ENCODE results near the gene CA10.
A peak's percentile ranks its signal among the peaks of the same experiment; 100 is the strongest.

CA10 gene

DNA sequence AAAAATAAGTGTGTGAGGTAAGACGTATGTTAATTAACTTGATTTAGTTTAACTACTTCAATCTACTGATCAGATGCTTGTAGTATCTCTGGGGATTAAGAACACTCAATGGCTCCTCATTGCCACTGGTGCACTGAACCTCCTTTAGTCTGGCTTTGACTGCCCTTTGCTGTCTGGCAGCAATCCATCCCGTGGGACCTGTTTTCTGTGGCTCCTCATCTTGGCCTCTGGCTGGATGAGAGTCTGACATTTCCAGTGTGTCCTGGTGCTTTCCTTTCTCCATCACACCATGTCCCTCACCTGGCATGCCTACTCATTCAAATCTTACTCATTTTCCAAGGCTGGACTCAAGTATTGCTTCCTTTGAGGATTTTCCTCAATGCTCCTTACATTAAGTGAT lies 212.2 kb downstream of the CA10 start:
- DNase-seq = no peak

DNA sequence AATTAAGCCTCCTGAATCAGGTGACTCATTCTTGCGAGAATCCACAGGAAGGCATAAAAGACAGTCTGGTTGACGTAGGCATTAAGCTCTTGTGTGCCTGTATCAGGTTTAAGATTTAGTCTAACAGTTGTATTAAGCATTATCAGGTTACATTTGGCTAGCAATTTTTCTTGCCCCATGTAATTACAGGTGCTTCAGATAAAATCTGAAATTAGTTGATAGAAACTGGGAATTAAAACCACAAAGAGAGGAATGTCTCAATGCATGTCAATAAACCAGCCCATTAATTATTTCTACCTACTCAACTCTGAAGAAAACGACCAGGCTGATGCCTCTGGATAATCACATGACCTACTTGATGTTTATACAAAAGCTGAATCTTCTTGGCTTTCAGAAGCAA lies 217.2 kb downstream of the CA10 start:
- no peak for DNase-seq

- no peak for DNase-seq
Measured at GRCh38 chr17:51937264-51937663, 221.2 kb downstream of the CA10 start.

- no peak for DNase-seq
Measured at GRCh38 chr17:51935477-51935876, 223.0 kb downstream of the CA10 start.

DNA sequence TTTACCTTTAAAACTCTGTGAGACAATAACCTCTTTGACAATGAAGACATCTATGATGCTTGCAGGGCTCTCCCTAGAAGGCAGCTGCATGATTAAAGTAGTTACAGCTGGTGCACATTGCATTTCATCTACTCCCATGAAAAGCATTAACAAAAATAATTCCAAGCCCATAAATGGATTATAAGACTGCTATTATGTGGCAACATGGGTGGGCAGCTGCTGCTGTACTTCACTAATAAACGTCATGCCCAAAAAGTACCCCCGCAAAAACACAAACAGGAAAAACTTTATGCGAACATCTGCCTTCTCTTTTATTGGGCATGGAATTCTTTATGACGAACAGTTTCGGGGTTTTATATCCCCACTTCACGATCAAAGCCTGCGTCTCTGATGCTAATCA lies 224.9 kb downstream of the CA10 start:
- no peak for DNase-seq

DNA sequence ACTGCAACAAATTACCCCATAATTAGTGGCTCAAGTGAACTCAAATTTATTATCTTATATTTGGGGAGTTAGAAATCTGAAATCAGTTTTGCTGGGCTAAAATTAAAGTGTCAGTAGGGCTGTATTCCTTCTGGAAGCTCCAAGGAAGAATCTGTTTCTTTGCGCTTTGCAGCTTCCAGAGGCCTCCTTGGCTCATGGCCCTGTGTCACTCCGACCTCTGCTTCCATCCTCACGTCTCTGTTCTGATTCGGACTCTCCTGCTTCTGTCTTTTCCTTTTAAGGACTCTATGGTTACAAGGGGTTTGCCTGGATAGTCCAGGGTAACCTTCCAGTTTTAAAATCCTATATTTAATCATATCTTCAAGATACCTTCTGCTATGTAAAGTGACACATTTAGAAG lies 232.1 kb downstream of the CA10 start:
- DNase-seq = no peak

GRCh38 chr17:51921500-51921899 lies 237.0 kb downstream of the CA10 start:
- no peak for DNase-seq

- DNase-seq = no peak
Measured at GRCh38 chr17:51914577-51914976, 243.9 kb downstream of the CA10 start.

DNA sequence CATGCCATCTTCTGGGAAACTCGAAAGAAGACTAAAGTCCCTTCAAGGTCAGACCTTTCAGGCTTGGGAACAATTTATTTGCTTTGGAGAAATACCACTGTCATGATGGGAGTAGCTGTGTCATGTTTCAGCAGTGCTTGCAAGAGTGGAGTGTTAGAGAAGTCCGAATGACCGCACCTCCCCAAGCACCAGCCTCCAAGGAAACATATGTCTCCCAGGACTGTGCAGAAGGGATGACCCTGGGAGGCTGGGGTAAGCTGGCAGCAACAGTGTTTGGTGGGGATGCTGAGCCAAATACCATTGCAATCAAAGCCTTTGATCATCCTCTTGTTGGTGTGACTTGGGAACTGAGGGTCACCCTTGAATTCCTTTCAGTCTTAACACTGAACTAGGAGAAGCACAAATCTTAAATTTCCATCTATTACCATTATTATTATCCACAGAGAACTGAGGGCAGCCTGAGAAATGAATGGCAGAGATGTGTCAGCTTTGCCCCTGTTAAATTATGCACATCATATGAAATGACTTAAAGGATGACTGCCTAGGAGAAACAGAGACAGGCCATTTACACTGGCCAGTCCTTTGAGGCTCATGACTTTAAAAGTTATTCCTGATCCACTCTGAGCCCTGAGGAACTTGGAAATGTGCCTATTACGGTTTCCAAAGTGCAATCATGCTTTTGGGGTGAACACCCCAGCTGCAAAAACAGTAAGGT lies 244.9 kb downstream of the CA10 start:
- no peak for DNase-seq

DNA sequence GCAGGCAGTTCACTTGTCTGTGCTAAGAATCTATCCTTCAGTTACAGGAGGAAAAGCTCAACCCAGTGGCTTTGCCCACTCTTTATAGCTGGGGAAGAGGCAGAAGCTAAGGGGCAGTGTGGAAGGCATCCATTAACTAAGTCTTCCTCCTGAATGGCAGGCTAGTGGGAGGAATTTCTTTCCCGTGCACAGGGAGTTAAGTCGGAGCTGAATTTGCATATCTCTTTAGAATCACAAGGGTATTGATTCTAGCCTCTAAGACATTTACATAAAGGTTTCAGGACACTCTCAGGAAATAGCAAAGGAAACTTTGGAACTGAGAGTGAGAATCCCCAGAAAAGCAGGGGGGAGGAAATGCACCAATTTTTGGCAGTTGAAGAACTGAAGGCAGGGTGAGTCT lies 245.6 kb downstream of the CA10 start:
- DNase-seq = no peak

- no peak for DNase-seq
Measured at GRCh38 chr17:51911237-51911636, 247.3 kb downstream of the CA10 start.

DNA sequence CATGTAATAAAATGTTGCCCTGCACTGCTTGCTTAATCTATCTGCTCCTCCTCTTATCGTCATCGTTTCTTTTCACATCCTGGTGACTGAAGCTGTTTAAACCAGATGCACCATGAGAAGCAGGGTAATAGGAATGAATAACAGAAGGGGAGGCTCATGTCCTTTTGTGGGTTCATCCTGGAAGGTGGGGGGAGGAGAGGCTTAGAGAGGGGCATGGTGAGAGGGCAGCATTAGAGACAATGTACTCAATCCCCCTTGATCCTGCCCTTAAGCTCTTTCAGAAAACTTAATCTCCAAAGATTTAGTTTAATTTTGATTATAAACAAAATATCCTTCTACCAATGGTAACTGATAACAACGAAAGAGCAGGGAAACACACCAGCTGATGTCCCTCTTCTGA lies 248.5 kb downstream of the CA10 start:
- DNase-seq = no peak

- DNase-seq = no peak
Measured at GRCh38 chr17:51908841-51909537, 249.5 kb downstream of the CA10 start.

DNA sequence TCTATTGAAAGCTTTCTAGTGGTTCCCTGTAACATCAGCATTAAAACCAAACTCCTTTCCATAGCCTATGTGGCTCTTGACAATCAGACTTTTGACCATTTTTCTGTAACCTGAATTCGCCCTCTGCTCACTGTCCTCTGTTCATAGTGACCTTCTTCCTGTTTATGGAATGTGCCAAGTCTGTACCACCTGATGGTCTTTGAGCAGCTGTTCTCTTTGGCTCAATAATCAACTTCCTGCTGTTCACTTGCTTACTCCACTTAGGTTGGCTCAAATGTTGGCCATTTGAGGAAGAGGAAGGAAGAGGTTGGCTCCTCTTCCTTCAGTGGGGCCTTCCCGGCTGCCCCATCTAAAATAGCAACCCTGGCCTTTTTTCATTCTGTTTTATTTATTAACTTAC lies 251.5 kb downstream of the CA10 start:
- DNase-seq = no peak

DNA sequence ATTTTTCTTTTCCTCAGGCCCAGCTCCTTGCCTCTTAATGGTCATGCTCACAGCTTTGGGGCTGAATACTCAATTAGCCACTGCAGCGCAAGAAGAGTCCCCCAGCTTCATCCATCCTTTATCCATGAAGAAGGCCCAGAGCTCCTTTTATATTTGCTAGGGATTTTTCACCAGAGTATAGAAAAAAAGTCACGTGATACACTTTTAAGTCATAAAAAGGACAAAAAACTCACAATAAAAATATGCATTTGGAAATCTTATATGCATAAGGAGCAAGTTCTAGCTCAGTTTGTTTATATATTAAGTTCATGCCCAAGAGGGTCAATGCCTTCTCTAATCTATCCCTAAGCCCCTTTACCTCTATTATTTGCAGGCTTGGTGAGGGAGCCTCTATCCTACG lies 254.1 kb downstream of the CA10 start:
- no peak for DNase-seq

GRCh38 chr17:51901242-51901641 lies 257.3 kb downstream of the CA10 start:
- DNase-seq = no peak

DNA sequence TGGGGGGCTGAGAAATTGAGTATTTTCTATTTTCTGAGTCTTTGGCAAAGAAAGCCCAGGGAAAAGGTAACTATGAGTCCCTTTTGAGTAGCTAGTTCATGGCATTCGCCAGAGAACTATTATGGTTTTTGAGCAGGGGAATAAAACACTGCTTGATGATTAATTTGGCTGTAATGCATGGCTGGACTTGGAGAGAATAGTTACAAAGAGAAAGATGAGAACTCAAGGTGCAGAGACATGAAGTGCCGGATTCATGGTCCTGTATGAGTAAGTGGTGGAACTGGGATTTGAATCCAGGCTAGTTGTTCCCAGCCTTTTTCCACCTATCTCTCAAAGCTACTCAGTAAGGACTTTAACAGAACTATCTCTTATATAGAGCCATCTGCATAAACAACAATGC lies 266.6 kb downstream of the CA10 start:
- no peak for DNase-seq

DNA sequence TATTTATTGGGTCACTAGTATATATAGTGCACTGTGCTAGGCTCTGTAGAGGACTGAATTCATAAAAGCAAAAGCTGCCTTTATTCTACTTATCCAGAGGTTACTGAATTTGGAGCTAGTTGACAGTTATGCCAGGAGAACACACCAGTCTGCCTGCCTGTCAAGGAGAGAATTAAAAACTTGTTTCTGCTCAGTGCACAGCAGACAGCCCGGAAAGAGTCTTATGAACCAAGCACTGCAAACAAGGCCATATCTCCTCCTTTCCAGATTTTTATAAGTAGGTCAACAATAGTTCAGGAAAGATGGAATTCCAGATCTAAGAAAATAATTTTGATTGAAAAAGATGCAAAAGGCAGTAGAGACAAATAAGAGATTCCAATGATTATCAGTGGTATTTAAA lies 267.8 kb downstream of the CA10 start:
- no peak for DNase-seq

- no peak for DNase-seq
Measured at GRCh38 chr17:51888816-51889215, 269.7 kb downstream of the CA10 start.

DNA sequence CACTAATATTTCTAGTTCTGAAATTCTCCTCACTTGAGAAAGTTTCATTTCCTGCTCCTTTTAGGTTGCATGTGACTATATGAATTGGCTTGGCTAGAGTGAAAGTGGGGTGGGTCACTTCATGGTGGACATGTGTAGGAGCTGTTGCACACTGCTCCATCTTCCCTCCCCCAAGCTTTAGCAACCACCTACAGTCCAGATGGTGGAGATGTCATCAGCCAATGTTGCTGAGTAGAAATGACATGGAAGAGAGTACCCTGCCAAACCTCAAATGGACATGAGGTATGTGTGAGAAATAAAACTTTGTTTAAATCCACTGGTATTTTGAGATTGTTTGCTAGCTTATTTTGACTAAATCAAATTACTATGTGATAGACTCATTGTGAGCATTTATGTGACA lies 281.5 kb downstream of the CA10 start:
- no peak for DNase-seq

- no peak for DNase-seq
Measured at GRCh38 chr17:51873302-51873701, 285.2 kb downstream of the CA10 start.

GRCh38 chr17:51869387-51869786 lies 289.1 kb downstream of the CA10 start:
- DNase-seq = no peak

DNA sequence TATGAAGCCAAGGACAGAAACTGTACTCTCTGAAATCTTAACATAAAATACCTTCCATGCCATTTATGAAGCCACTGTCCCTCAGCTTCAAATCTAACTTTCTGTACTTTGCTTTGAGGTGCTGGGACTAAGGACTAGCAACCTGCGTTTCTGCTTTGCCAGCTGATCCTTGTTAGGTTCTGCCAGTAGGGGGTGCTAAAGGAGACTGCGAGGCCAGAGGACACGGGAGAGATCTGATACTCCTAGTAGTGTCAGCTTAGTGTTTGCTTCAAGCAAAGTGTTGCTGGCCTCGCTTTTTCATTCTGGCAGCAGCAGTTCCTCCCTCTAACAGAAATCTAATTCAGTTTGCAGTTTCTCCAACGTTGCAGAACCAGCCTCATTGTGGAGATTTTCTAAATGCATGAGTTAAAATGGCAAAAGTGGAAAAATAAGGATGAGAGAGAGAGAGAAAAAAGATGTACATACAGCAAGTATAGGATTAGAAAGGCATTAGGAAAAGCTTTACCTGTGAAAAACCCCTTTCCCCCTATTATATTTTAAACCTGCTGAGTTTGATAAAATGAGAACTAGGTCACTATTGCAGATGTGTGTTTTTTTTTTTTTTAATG lies 297.5 kb downstream of the CA10 start:
- peak; percentile 14 to 39 for DNase-seq

DNA sequence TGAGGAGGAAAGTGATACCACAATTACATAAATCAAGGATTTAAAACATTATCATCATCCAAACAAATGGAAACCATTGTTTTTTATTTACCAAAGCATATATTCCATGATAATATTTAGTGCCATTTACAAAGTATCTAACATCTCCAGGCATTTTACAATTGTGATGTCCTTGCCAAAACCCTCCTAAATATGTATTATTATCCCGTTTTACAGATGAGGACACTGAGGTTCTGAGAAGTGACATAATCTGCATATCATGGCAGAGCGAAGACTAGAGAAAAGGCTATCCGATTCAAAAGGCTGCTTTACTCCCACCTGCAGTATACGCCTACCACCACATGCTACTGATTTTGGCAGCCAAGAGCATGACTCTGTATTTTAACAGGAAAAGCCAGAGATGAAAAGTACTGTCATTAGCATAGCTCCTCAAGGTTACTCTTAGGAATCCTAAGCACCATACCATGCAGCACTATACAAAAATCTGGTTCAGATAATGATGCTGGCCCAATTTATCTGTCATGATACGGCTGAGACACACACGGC lies 301.4 kb downstream of the CA10 start:
- no peak for DNase-seq

All from hippocampal formation (tissue), 2 donors.